Suprapubic skin (tissue), 4 donors: ENCODE data around the gene NKX2-1. TPM values are rescaled to one million over a fixed set of nuclear protein-coding genes. Genes with fewer than 3 reads are reported as not detected.
A peak's percentile ranks its signal among the peaks of the same experiment; 100 is the strongest.

ENCODE experiments used
- DNase-seq, 2 donors: peaks; one replicate each; pipeline ENCODE4 v3.0.0-alpha.2; 2019; ENCODE audit warnings: low spot score in 2 of 2
- H3K27ac ChIP-seq: fragments of 200-600 bp; sonication (generic); one replicate; pipeline ENCODE4 v1.5.1; 2019
- H3K27me3 ChIP-seq: fragments of 200-600 bp; sonication (generic); one replicate; pipeline ENCODE4 v1.5.1; 2019
- H3K36me3 ChIP-seq: fragments of 200-600 bp; sonication (generic); one replicate; pipeline ENCODE4 v1.5.1; 2019
- H3K4me1 ChIP-seq: fragments of 200-600 bp; sonication (generic); one replicate; pipeline ENCODE4 v1.5.1; 2019
- H3K4me3 ChIP-seq: fragments of 200-600 bp; sonication (generic); one replicate; pipeline ENCODE4 v1.5.1; 2019; ENCODE audit warnings: mild to moderate bottlenecking
- H3K9me3 ChIP-seq: fragments of 200-600 bp; sonication (generic); one replicate; pipeline ENCODE4 v1.5.1; 2019
- EP300 ChIP-seq: sonication (generic); formaldehyde crosslinking; IDR thresholded peaks from one replicate; pipeline ENCODE4 v1.6.1; 2017; ENCODE audit warnings: antibody characterized with exemption
- POLR2A ChIP-seq, 2 donors: fragments of 450-650 bp; IDR thresholded peaks; one replicate each; pipeline ENCODE4 v1.6.1; 2017; ENCODE audit warnings: antibody characterized with exemption in 2 of 2, mild to moderate bottlenecking in 2 of 2, moderate library complexity in 2 of 2
- POLR2AphosphoS5 ChIP-seq, 3 donors: sonication (generic); formaldehyde crosslinking; IDR thresholded peaks; one replicate each; pipeline ENCODE4 v1.6.1; 2017; ENCODE audit warnings: antibody characterized with exemption in 3 of 3
- WGBS: methylation state at CpG from one replicate; pipeline ENCODE4 v1.1.5; 2018; 5-methylcytosine and 5-hydroxymethylcytosine counted together
- total RNA-seq, 4 donors: library from RNA; depleted of rRNA; stranded (reverse); fragments of >200 nt; gene quantifications; one replicate each; pipeline ENCODE4 v1.1.0, GENCODE V29; 2016
- TF ChIP-seq, protein P1 (sequence below), 2 donors: fragments of 200-600 bp in 1 of 2; fragments of 450-650 bp in 1 of 2; sonication (generic) in 1 of 2; IDR thresholded peaks; one replicate each; pipeline ENCODE4 v1.5.1; 2016 to 2019; ENCODE audit warnings: antibody characterized with exemption in 2 of 2, mild to moderate bottlenecking in 1 of 2, moderate library complexity in 1 of 2

NKX2-1 gene
- not detected for total RNA-seq

DNA sequence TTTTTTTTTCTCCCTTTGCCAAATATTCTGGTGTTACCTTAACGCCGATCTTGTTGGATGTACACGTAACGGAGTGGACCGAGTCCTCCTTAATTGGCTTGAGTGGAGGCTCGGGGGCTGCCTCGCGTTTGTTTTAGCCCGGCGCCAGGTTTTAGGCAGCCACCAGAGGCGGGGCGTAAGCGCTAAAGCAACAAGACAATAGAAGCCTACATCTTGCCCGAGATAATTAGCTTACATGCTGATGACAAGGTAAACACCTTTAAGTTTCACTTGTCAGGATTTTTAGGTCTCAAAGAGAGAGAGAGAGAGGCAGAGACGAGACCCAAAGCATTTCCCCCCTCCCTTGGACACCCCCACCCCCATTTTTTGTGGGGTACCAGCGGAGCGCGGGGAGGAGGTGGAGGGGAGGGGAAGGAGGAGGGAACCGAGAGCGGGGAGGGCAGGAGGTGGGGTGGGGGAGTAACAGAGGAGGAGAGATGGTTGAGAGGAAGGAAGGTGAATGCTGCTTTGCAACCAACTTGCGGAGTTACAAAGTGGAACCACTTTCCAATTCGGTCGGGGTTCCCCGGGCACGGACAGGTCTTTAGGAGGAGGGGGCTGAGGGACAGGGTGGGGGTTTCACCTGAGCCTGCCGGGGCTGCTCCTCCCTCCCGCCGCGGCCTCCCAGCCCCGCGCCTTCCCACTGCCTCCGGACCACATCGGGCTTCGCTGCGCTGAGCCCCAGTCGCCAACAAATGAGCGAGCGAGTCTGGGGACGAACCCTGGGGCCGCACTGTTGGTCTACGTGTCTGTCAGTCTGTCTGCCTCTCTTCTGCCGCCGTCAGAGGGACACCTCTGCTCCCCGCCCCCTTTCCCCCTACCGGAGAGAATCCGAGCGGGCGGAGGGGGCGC lies at the start of gene NKX2-1:
NKX2-1 (minus strand) TSS at position 802 of the 891 bp plus-strand sequence; CDS start at position 699, 103 bp downstream.
- peak within 1 kb of the TSS; percentile 44 for H3K4me3 ChIP-seq
- H3K4me1 ChIP-seq, result peaks cover 58% of the 10 kb centered on the region
- WGBS, result 2% methylated on average over 29 of the region's 49 CpGs
- no peaks in the 10 kb centered on the region for H3K36me3 ChIP-seq
- no peak within 1 kb of the TSS for H3K27ac ChIP-seq
- TF ChIP-seq, protein P1, sequence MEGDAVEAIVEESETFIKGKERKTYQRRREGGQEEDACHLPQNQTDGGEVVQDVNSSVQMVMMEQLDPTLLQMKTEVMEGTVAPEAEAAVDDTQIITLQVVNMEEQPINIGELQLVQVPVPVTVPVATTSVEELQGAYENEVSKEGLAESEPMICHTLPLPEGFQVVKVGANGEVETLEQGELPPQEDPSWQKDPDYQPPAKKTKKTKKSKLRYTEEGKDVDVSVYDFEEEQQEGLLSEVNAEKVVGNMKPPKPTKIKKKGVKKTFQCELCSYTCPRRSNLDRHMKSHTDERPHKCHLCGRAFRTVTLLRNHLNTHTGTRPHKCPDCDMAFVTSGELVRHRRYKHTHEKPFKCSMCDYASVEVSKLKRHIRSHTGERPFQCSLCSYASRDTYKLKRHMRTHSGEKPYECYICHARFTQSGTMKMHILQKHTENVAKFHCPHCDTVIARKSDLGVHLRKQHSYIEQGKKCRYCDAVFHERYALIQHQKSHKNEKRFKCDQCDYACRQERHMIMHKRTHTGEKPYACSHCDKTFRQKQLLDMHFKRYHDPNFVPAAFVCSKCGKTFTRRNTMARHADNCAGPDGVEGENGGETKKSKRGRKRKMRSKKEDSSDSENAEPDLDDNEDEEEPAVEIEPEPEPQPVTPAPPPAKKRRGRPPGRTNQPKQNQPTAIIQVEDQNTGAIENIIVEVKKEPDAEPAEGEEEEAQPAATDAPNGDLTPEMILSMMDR (IDR thresholded peaks at IDR 0.05), result no peak
- TF ChIP-seq EP300 (no peak), POLR2AphosphoS5 (IDR thresholded peaks at IDR 0.05) (no peak), POLR2A (IDR thresholded peaks at IDR 0.05) (no peak)
- no peak for DNase-seq
- no peaks in the 10 kb centered on the region for H3K9me3 ChIP-seq
- peaks cover 100% of the 10 kb centered on the region for H3K27me3 ChIP-seq

DNA sequence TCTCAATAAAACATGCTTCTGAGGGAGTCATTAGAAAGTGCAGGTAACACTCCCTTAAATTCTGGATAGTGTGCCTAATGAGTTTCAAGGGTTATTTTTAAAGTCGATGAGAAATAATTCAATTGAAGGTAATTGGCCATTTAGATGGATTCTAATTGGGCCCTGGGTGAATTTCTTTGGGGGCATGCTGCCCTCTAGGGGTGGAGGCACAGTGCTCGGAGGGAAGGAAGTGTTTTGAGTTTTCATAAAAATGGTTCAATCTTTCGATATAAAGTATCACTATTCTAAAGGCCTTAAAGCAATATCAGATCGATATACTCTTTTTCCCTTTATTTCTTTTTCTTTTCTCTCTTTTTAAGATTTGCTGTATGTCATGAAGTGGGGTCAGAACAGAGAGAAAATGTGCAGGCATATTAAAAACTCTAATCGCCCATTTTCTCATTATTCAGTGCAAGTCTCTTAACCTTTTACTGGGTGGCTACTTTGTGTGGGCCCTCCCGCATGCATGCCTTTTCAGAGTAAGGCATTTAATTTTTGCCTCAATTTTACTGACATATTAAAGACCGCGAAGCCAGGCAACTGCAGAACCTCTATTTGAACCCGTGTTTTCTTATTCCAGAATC lies 36.9 kb upstream of the NKX2-1 start:
- H3K9me3 ChIP-seq, result no peaks in the 10 kb centered on the region
- TF ChIP-seq, protein P1 (IDR thresholded peaks at IDR 0.05), result peak; percentile 6 to 59
- TF ChIP-seq POLR2A (IDR thresholded peaks at IDR 0.05), result no peak
- H3K27ac ChIP-seq, result no peak overlapping the region
- peaks cover 12% of the 10 kb centered on the region for H3K27me3 ChIP-seq
- WGBS, result 63% methylated on average over 9 of the region's 9 CpGs
- H3K4me1 ChIP-seq, result no peaks in the 10 kb centered on the region
- DNase-seq, result no peak
- H3K4me3 ChIP-seq, result no peak overlapping the region
- no peaks in the 10 kb centered on the region for H3K36me3 ChIP-seq

DNA sequence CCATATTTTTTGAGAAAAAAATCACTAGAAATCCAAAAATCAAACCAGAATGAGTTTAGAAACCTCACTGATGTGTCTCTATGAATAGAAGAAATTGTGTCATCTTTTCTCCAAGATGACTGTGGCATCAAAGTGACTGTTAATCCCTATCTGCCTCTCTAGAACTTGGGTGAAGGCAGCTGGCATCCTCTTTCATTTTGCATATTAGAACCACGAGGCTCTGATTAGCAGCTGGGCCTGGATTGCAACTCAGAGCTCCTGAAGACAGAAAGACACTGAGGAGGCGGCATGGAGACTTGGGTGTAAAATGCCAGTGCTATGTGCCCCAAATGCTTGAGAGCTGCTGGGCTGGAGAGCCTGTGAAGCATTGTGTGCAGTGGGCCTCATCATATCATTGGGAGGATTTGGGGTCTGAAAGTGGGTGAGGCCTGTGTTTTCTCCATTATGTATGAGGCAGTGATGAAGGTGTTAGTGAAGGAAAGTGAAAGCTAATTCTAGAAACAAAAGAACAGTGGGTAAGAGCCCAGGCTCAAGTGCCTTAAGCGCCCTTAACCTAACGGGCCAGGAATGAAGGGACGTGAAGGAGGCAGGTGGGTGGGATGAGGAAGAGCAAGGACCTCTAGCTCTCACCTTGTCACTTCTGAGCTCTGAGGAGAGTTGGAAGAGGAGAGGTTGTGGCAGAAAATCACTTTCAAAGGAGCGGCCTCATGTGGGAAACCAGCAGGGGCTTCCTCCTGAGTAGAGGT lies 36.1 kb upstream of the NKX2-1 start:
- H3K27me3 ChIP-seq, result peaks cover 15% of the 10 kb centered on the region
- no peaks in the 10 kb centered on the region for H3K4me1 ChIP-seq
- DNase-seq, result no peak
- 80% methylated on average over 6 of the region's 6 CpGs for WGBS
- no peaks in the 10 kb centered on the region for H3K9me3 ChIP-seq
- H3K36me3 ChIP-seq, result no peaks in the 10 kb centered on the region
- H3K27ac ChIP-seq, result no peak overlapping the region
- no peak overlapping the region for H3K4me3 ChIP-seq
- TF ChIP-seq, protein P1 (IDR thresholded peaks at IDR 0.05), result no peak
- no peak for TF ChIP-seq POLR2A (IDR thresholded peaks at IDR 0.05)
- TF ChIP-seq EP300, result no peak
- no peak for TF ChIP-seq POLR2AphosphoS5 (IDR thresholded peaks at IDR 0.05)

DNA sequence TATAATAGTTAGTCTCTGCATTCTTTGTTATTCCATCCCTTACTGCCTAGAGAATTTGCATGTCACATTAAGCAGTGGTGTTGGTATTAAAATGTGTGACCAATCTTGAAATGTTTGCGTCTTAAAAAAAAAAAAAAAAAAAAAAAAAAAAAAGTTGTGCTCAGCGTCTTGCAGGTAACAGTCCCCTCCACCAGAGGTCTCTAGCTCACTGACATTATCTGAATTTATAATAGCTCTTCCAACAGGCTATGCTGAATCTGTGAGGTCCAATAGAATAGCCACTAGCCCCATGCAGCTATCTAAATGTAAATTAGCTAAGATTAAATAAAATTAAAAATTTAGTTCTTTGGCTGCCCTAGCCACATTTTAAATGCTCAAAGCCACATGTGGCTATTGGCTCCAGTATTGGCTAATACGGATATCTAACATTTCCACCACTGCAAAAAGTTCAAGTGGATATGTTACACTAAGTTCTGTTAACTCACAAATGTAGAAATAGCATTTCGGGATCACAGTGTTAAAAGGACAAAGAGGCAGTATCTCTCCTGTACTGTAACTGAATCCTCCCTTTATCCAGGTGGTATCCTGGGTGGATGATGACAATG lies 33.7 kb upstream of the NKX2-1 start:
- peaks cover 10% of the 10 kb centered on the region for H3K27me3 ChIP-seq
- H3K36me3 ChIP-seq, result no peaks in the 10 kb centered on the region
- TF ChIP-seq, protein P1 (IDR thresholded peaks at IDR 0.05), result peak; percentile 17 to 49
- no peak for TF ChIP-seq POLR2A (IDR thresholded peaks at IDR 0.05)
- no peak for TF ChIP-seq POLR2AphosphoS5 (IDR thresholded peaks at IDR 0.05)
- no peaks in the 10 kb centered on the region for H3K9me3 ChIP-seq
- no peak overlapping the region for H3K4me3 ChIP-seq
- H3K4me1 ChIP-seq, result no peaks in the 10 kb centered on the region
- no peak overlapping the region for H3K27ac ChIP-seq
- DNase-seq, result no peak
- 40% methylated on average over 4 of the region's 4 CpGs for WGBS
